Myocyte (in vitro differentiated cells): Measurements from ENCODE around the gene ARVCF. TPM values are rescaled to one million over a fixed set of nuclear protein-coding genes. Genes with fewer than 3 reads are reported as not detected.
A peak's percentile ranks its signal among the peaks of the same experiment; 100 is the strongest.

Experiments used
- microRNA counts: library from miRNA; unstranded; fragments of <30 nt; microRNA quantifications from one replicate; lab custom pipeline; 2016
- microRNA-seq: library from miRNA; unstranded; fragments of <30 nt; microRNA quantifications from one replicate; pipeline ENCODE4, GENCODE V29; 2016
- total RNA-seq: library from RNA; depleted of rRNA; stranded (reverse); fragments of >200 nt; gene quantifications from 2 replicates; pipeline ENCODE4 v1.2.3, GENCODE V29; 2014

Gene ARVCF
- total RNA-seq, 1 donor from 2014 or later: 26.2 TPM

MicroRNA genes within 50 kb of the gene (microRNA counts, 767-probe panel; counts per million panel counts)
- not detected for microRNA hsa-miR-185-5p (lab: Ali Mortazavi, UCI)

Small RNA genes lying within 50 kb of the gene (microRNA-seq; reads per million reads assigned to microRNA genes)
- gene MIR185: 636 reads per million, percentile 75 among the genes with 10 or more reads in this experiment
- not detected for gene MIR4761

Other genes starting within 250 kb of the ARVCF start
- 6.9 and 9.0 TPM in 2 replicates for gene GNB1L, start 161.9 kb downstream of the ARVCF start, total RNA-seq
- gene RTL10, start 161.9 kb downstream of the ARVCF start, total RNA-seq: 14.5 and 15.9 TPM in 2 replicates
- gene COMT, start 75.1 kb downstream of the ARVCF start, total RNA-seq: 459 and 555 TPM in 2 replicates
- 28.7 and 34.3 TPM in 2 replicates for gene TXNRD2, start 75.0 kb downstream of the ARVCF start, total RNA-seq
- gene TANGO2, start 4.3 kb upstream of the ARVCF start, total RNA-seq: 39.0 and 43.4 TPM in 2 replicates
- 21.1 and 22.4 TPM in 2 replicates for gene DGCR8, start 63.4 kb upstream of the ARVCF start, total RNA-seq
- gene RANBP1, start 99.3 kb upstream of the ARVCF start, total RNA-seq: 214 and 239 TPM in 2 replicates
- gene TRMT2A, start 100.4 kb upstream of the ARVCF start, total RNA-seq: 62.7 and 79.7 TPM in 2 replicates
- gene ZDHHC8, start 115.0 kb upstream of the ARVCF start, total RNA-seq: 13.7 and 15.6 TPM in 2 replicates
- gene CCDC188, start 134.2 kb upstream of the ARVCF start, total RNA-seq: 0.40 and 2.2 TPM in 2 replicates